Fibroblast of skin of left biceps (primary cell): ENCODE results near the gene SLC25A38.
A peak's percentile ranks its signal among the peaks of the same experiment; 100 is the strongest.
"Not testable (repeated sequence)": the region's sequence is repeated elsewhere in the genome, so short reads cannot be mapped to it uniquely, and the experiment has no call there.

Source experiments
- DNase-seq, 2 experiments: peaks; one replicate each; pipeline ENCODE4 v3.0.0-alpha.2; 2013; ENCODE audit warnings: low read depth in 2 of 2

SLC25A38 gene, protein sequence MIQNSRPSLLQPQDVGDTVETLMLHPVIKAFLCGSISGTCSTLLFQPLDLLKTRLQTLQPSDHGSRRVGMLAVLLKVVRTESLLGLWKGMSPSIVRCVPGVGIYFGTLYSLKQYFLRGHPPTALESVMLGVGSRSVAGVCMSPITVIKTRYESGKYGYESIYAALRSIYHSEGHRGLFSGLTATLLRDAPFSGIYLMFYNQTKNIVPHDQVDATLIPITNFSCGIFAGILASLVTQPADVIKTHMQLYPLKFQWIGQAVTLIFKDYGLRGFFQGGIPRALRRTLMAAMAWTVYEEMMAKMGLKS

DNA sequence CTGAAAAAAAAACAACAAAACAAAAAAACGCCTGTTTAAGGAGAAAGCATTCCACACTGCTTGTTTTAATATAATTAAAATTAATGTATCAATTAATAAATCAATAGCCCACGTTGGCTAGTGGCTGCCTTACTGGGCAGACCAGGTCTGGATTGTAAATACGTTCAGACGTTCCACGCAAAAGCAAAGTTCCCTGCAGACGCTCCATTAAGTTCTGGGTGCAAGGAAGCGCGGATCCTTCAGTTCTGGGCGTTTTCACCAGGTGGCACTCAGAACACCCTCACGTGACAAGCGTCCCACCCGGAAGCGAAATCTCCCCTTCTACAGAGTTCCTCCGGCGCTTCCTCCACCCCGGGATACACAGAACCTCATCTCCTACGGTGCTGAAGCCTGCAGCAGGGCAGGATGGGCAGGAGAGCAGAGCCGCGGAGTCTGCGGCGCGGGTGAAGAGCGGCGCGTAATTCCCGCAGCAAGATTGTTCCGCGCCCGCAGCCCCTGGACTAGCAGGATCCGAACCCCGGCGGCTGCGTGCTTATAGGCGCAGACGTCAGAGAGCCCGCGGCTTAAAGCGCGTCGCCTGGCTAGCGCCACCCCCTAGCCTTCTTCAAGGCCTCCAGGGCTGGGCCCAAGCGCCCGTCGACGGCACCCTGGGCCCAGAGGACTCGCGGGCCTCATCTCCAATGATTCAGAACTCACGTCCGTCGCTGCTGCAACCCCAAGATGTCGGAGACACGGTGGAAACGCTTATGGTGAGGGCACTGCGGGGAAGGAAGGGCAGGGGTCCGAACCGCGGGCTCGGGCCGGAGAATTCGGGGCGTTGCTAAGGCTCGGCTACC, at the start of gene SLC25A38:
Gene SLC25A38, plus strand, starts transcription at position 326 of the 836 bp plus-strand sequence. Its CDS starts 355 bp downstream, at position 681.
- peak; percentile 41 to 47 for DNase-seq

DNA sequence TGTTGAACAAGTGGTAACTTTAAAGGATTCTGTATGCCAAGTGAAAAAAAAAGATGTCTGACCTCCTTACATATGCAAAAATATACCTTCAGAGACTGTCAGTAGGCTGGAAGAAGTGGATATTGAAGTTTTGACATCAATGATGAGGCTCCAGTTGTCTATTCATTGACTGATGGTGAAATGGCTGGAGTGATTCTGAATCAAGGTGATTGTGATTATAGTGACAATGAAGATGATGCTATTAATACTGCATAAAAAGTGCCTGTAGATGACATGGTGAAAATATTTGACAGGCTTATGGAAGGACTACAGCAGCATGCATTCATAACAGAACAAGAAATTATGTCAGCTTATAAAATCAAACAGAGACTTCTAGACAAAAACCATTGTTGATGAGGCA, 49.6 kb upstream of the SLC25A38 start:
- no peak for DNase-seq

DNA sequence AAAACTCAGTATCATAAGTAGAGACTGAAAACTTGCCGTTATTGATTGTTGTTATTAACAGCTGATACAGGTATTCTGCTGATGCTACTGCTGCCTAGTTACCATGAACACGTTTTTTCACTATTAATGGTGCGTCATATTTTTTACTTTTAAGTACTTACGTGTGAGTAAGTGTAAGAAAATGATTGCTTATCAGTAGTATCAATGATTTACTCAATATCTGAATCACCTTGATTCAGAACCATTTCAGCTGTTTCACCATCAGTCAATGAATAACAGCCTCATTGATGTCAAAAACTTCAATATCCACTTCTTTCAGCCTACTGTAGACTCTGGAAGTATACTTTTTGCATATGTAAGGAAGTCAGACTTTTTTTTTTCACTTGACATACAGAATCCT, 49.0 kb upstream of the SLC25A38 start:
- DNase-seq = no peak

DNA sequence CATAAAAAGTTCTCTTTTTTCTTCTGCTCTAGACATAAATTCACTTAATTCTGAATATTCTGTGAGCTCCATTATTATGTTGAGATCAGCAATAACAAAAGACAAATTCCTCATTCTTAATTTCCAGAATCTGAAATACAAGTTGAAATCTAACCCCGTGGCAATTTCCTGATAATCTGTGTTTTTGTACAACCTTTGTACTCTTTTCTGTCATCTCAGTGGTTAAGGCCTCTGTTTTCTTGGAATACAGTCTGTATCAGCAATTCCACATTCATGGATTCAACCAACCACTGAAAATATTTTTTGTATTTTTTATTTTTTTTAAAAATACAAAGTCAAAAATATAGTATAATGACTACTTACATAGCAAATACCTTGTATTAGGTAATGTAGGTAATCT, 45.0 kb upstream of the SLC25A38 start:
- DNase-seq = no peak

DNA sequence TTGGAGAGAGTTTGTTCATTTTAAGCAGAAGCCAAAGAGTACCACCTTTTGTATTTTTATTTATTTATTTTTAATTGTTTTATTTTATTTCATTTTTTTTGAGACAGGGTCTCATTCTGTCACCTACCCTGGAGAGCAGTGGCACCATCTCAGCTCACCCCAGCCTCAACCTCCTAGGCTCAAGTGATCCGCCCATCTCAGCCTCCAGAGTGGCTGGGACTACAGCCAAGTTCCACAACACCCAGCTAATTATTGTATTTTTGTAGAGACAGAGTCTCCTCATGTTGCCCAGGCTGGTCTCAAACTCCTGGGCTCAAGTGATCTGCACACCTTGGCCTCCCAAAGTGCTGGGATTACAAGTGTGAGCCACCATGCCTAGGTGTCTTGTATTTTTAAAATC, 44.1 kb upstream of the SLC25A38 start:
- no peak for DNase-seq

DNA sequence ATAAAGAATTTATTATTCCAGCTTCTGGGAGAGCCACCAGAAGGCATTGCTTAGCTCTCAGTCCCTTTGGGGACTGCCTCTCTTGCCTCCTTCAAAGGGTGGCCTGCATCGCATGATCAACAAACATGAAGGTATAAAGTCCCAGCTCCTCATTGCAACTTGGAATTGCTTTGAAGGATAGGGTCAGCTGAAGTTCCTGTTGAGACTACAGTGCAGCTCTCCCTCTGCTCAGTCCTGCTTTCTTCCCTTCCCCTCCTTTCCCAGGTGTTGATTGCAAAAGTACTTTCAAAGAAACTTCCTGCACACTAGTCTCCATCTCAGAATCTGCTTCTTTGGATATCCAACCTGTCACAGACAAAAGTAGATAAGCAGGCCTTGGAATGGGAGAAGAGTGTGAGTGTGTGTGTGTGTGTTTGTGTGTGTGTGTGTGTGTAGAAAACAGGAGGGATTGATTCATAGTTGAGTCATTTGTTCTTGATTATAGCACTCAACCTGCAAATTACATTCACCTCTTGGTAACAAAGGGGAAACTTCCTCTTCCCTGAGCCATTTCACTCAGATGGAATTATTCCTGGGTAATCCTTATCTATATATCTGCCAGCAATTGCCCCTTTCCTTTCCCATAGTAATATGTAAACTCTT, 40.0 kb upstream of the SLC25A38 start:
- no peak for DNase-seq

DNA sequence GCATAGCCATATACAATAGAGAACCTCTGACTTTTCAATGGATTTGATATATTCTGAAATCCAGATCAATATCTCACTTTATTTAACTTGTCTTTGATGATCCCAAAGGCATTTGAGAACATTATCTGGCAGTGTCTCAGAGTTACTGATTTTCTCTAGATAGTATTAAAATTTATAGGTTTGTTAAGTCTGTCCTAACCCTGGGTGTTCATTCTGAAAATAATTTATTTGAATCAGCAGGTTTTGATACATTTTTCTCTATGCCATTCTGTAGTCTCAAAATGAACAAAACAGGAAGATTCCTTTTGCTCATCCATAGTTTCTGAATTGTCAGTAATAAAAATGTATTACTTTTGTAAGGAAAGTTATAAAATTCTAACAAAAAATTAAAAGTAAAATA, 39.4 kb upstream of the SLC25A38 start:
- DNase-seq = no peak

DNA sequence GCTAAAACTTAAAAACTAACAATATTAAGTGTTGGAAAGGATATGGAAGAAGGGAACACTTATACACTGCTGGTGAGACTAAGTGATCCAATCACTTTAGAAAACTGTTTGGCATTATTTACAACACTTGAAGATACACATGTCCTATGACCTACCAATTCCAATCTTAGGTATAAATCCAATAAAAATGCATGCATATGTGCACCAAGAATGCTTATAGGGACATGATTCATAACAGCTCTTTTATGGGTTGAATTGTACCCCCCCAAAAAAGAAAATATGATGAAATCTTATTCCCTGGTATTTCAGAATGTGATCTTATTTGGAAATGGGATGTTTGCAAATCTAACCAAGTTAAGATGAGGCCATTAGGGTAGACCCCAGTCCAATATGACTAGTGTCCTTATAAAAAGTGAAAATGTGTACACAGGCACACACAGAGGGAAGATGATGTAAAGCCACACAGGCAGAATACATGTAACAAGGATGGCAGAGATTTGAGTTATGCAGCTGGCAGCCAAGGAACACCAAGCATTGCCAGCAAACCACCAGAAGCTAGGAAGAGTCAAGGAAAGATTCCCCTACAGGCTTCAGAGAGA, 38.3 kb upstream of the SLC25A38 start:
- no peak for DNase-seq

DNA sequence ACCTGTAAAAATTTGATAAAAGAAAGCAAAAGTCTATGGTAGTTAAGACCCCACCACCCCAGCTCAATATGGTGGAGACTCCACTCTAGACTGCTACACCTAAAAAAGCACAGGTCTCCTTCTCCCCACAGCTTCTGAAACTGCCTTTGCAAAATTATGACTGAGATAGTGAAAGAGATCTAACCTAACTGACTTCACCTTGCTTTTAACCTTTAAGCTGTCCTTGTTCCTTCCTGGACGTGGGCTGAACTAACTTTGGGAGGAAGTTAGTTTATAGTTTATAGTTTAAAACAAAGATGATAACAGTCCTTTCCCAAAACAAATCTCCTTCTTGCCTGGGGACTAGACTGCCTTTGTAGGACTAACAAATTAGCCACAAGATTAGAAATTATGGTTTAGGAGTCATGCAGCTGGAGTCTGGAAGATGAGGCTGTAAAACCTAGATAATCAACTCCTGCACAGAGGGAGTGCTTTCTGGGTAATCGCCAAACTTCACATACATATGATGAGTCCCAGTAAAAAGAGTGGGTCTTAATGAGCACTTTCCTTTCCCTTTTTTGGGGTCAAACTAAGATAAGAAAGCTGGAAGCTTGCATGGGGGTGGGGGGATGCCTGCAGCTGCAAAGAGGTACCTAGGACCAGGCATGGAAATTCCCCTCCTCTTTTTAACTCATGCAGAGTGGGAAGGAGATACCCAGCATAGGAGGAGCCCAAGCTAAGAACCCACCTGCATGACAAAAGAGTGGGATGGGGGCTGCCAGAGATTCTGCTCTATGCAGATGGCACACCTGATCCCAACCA, 36.2 kb upstream of the SLC25A38 start:
- DNase-seq = no peak

DNA sequence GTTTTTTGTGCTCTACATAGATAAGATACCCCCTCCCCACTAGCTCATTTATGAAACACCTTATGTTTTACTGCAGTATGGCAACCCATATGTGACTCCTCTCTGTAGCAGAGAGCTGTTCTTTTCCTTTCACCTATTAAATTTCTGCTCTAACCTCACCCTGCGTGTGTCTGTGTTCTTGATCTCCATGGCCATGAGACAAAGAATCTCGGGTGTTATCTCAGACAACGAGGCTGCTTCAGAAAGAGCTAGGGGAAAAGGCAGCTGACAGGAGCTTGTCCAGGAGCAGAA, 35.6 kb upstream of the SLC25A38 start:
- DNase-seq = no peak

DNA sequence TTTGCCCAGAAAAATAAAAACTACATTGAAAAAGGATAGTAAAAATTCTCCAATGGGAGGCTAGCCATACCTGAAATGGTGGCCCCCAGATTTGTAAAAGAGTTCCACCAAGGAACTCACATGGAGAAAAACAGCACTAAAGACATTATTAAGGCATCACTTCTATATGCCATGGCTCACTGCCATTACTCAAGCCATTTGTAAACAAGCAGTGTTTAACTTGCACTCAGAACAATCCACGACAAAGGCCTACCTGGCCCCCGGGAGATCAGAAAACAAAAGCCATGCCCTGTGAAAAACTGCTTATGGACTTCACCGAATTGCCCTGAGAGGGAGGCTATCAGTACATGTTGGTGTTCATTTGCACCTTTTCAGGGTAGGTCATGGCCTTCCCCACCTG, 34.1 kb upstream of the SLC25A38 start:
- no peak for DNase-seq

DNA sequence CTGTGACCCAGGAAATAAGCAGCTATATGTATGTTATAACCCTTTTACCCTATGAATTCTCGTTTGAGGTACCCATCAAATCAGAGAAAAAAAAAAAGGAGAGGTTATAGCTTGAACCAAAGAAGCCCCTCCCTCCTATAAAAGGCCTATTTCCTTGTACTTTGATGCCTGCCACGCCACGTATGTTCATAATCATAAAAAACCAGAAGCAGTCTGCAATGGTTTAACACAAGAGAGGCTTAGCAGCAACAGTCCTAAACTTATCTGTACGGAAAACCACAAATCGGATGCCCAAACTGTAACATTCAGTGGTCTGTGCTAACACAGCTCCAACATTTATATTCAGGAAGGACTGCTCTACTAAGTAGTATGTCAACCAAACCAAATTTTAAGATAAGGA, 32.5 kb upstream of the SLC25A38 start:
- no peak for DNase-seq

DNA sequence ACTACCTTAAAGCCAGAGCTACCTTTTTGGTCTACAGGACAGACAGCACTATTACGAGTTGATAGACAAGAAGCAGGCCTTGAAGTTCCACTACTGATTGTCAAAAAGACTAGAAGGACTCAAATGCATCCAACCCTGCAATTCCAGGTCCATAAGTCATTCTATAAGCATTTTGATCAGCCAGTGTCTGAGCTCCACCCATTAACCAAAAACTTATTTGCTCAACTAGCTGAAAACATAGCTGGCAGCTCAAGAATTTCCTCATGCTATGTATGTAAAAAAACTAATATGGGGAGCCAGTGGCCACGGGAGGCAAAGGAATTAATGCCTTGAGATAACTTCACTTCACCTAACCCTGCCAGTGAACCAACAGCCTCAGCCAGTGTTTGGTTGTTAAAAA, 32.0 kb upstream of the SLC25A38 start:
- not testable (repeated sequence) for DNase-seq

DNA sequence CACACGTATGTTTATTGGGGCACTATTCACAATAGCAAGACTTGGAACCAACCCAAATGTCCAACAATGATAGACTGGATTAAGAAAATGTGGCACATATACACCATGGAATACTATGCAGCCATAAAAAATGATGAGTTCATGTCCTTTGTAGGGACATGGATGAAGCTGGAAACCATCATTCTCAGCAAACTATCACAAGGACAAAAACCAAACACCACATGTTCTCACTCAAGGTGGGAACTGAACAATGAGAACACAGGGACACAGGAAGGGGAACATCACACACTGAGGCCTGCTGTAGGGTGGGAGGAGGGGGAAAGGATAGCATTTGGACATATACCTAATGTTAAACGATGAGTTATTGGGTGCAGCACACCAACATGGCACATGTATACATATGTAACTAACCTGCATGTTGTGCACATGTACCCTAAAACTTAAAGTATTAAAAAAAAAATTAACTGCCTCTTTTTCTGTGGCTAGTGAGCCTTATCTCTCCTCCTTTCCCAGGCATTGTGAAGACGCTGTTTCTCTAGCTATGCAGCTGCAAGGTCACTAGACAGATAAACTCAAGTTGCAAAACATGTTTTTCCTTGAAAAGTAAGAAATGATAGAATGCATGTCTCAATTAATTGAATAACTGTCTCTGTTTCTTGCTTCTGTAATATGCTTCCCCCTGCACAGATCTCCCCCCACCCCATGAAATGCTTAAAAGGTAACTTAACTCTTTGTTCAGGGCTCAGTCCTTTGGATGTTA, 29.8 kb upstream of the SLC25A38 start:
- DNase-seq = not testable (repeated sequence)

DNA sequence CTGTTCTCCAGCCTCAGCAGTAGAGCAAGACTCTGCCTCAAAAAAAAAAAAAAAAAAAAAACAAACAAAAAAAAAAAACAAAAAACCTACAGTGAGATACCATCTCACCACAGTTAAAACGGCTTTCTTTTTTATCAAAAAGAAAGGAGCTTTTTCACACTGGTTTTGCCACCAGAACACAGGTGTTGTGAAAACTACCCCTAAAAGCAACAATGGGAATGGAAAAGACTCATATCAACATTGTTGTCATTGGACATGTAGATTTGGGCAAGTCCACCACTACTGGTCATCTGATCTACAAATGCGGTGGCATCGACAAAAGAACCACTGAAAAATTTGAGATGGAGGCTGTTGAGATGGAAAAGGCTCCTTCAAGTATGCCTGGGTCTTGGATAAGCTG, 24.8 kb upstream of the SLC25A38 start:
- DNase-seq = no peak

DNA sequence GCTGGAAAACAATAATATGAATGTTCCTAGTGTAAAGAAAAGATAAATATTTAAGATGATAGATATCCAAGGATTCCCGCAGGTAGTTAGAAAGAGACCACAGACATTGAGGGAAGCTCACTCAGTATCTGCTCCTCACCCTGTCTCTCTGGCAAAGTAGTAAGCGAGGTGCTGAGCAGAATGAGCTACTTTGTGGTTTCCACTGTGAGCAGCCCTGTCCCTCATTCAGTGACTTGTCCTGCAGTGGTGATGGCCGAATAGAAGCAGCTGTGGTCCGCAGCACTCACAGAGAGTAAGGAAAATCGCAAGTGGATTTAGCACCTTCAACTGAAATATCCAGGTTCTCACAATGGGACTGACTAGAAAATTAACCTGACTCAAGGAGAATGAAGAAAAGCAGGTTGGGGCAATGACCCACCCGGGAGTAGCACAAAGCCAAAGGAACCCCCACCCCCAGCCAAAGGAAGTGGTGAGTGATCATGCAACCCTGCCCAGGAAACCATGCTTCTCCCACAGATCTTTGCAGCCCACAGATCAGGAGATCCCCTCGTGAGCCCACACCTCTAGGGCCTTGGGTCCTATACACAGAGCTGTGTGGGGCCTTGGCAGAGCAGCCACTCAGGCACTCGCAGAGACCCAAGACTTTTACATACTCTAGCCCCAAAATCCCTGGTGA, 21.8 kb upstream of the SLC25A38 start:
- no peak for DNase-seq

DNA sequence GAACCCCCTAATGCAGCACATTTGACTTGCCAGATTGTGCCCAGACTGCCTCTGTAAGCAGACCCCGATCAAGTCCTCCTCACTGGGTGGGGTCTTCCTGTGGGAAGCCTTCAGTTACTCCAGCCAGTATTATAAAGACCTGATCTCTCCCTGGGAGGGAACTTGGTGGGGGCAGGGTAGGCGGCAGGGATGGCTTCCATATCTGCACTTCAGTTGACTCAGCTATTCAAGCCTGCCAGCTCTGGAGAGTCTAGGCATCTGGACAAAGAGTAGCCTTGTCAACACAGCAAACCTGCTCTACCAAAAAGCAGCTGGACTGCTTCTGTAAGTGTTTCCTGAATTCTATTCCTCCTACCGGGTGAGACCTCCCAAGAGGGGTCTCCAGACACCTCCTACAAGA, 21.0 kb upstream of the SLC25A38 start:
- no peak for DNase-seq

DNA sequence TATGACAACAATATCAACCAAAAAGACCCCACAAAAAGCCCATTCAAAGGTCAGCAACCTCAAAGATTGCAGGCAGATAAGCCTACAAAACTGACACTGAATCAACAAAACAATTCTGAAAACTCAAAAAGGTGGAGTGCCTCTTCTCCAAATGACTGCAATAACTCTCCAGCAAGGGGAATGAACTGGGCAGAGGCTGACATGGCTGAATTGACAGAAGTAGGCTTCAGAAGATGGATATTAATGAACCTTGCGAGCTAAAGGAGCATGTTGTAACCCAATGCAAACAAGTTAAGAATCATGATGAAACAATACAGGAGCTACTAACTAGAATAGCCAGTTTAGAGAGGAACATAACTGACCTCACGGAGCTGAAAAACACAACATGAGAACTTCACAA, 20.4 kb upstream of the SLC25A38 start:
- DNase-seq = no peak

DNA sequence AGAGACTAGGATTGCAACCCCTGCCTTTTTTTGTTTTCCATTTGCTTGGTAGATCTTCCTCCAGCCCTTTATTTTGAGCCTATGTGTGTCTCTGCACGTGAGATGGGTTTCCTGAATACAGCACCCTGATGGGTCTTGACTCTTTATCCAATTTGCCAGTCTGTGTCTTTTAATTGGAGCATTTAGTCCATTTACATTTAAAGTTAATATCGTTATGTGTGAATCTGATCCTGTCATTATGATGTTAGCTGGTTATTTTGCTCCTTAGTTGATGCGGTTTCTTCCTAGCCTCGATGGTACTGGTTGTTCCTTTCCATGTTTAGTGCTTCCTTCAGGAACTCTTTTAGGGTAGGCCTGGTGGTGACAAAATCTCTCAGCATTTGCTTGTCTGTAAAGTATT, 12.7 kb upstream of the SLC25A38 start:
- DNase-seq = not testable (repeated sequence)

DNA sequence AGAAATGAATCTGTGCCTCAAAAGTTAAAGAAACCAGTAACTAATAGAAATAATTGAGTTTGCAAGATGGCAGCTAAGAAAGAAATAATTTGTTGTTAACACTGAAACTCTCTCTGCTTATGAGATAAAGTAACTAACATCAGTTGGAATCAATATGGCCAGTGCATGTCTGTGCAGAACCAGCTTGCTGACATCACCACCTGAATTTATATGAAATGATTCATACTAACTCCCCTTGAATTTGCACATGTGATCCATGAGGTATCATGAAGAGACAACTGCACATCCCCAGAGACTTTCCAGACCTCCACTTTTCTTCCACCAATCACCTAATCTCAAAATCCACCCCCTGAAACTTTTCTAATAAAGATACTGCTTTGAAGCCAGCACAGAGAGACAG, 10.3 kb upstream of the SLC25A38 start:
- DNase-seq = no peak
